ENCODE measurements around the gene BBIP1. TPM values are rescaled to one million over a fixed set of nuclear protein-coding genes. Genes with fewer than 3 reads are reported as not detected.
A peak's percentile ranks its signal among the peaks of the same experiment; 100 is the strongest.

The BBIP1 gene
- total and polyA plus RNA-seq, 10 of the 15 experiments (the other 5 are each of a cell fraction or from before 2014, with no cell fraction given): 13.8 to 40.8 (median 31.3) TPM

DNA sequence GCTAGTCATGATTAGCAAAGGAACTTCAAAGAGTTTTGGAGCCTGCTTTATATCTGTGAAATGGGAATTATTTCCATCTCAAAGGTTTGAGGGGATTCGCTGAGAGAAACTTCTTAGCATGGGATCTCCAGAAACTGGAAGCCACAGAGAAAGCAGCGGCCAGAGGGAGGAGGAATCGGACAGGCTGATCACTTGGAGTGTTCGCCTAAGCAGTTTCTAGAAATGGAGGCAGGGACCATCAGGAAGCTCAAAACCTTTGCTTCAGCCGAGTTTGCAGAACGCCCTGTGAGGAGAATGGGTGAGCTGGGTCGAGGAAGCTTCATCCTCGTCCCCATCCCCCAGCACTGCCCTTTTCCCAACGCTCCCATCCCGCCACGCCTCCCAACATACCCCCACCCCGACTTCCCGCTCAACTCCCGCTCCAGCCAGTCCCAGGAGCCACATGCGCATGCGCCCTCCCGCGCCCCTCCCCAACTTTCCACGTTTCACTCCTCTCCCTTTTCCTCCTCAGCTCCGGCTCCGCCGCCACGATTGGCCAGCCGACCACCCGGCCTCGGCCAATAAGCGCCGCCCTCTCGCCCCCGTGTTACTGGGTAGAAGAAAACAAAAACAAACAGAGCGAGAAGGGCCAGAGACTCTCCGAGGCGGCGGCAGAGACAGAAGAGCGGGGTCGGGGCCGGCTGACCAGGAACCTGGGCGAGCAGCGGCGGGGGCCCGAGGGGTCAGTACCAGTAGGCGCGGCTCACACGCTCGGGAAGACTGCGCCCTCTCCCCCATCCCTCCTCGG lies 47.5 kb downstream of the BBIP1 start, which contains the start of gene PDCD4 (continued):
- TF ChIP-seq SP1 (IDR thresholded peaks at IDR 0.05; ENCODE audit: low read depth, low read length) (no peak), ZNF622 (IDR thresholded peaks at IDR 0.05) (no peak), HDGF (IDR thresholded peaks at IDR 0.05) (peak; percentile 97), CBFB (IDR thresholded peaks at IDR 0.05; ENCODE audit: low read depth) (0 out of 2 replicates have a peak, but pooled peaks have one; percentile 43), ZNF24 (IDR thresholded peaks at IDR 0.05) (no peak), ZNF207 (IDR thresholded peaks at IDR 0.05; ENCODE audit: borderline replicate concordance) (0 out of 2 replicates have a peak, but pooled peaks have one; percentile 53), FOS (IDR thresholded peaks at IDR 0.05; ENCODE audit: borderline replicate concordance, extremely low read depth, insufficient read length) (peak; percentile 22), RELA (IDR thresholded peaks at IDR 0.05; ENCODE audit: borderline replicate concordance, partially characterized antibody) (no peak)

DNA sequence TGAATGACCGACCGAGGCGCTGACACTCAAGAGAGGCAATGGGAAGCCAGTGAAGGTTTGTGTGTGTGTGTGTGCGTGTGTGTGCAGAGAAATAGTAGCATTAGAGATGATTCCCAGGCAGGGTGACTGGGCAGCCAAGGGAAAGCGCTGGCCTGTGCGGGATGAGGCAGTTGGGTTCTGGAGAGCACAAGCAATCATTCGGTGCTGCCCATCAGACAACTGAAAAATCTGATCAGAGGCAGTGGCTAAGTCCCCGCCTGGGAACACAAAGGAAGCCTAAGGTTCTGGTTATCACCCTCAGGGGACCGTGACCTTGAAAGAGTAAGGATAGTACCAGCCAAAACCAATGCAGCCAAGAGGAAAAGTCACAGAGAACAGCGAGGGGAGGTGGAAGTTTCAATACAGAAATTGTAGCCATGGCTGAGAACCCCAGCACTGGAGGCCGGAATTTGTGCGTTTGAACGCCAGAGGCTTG lies 48.1 kb downstream of the BBIP1 start:
- Histone ChIP-seq H4K20me1 (ENCODE audit: control insufficient read depth, insufficient read depth) (no peaks in the 10 kb centered on the region), H3K4me2 (ENCODE audit: control insufficient read depth, insufficient read depth) (peak overlapping the region; percentile 100), H3K79me2 (ENCODE audit: control insufficient read depth, insufficient read depth, low read length) (peaks cover 65% of the 10 kb centered on the region), H3K4me1 (ENCODE audit: control insufficient read depth, insufficient read depth, low read length) (peaks cover 54% of the 10 kb centered on the region), H3K9ac (ENCODE audit: control insufficient read depth, insufficient read depth, low read length) (peak overlapping the region; percentile 94), H3K4me3 (peak overlapping the region; percentile 65), H3K27me3 (replicated peaks in 1 of 2; ENCODE audit: control insufficient read depth in 2 of 2, insufficient read depth in 2 of 2, low read length in 1 of 2) (no peaks in the 10 kb centered on the region), H2AFZ (ENCODE audit: control insufficient read depth, low read depth, low read length) (no peak overlapping the region), H3K27ac (ENCODE audit: control insufficient read depth, insufficient read depth) (peak overlapping the region; percentile 99), H3K9me3 (replicated peaks; ENCODE audit: control insufficient read depth, insufficient read depth, low read length) (no peaks in the 10 kb centered on the region), H3K36me3 (ENCODE audit: control insufficient read depth in 2 of 2, insufficient read depth in 2 of 2, low read length in 1 of 2) (no peaks in the 10 kb centered on the region)
- RAD21 ChIA-PET (ENCODE audit: unreplicated experiment): interaction anchor here (0.9 to 3.2 kb wide), 13 partner anchors 8 to 97 kb away, joined by 3 to 40 read pairs (median 6); partner anchors contain the start of genes BBIP1 and SHOC2
- intact Hi-C loops (cut with micrococcal nuclease; ENCODE audit: unreplicated experiment): loop anchor here (1.0 to 10.0 kb wide), 4 partner anchors 28 to 366 kb away; no protein-coding TSS in a partner anchor
- FAIRE-seq: no peak
- no peak for ATAC-seq
- TF ChIP-seq KDM1A (IDR thresholded peaks at IDR 0.05; ENCODE audit: borderline replicate concordance) (no peak), NFYB (IDR thresholded peaks at IDR 0.05; ENCODE audit: insufficient read depth, low read depth, low read length) (no peak), MLLT1 (IDR thresholded peaks at IDR 0.05) (peak; percentile 67), MXI1 (IDR thresholded peaks at IDR 0.05; ENCODE audit: low read depth, low read length) (no peak), RUNX3 (IDR thresholded peaks at IDR 0.05; ENCODE audit: low read length) (peak; percentile 23; the same call in 1 of the 2 replicates), ZNF24 (IDR thresholded peaks at IDR 0.05) (no peak), ZNF622 (IDR thresholded peaks at IDR 0.05) (no peak)
- 43% methylated on average over 13 of the region's 13 CpGs for WGBS (ENCODE audit: insufficient coverage, insufficient replicate concordance, low lambda C conversion rate, missing lambda C conversion rate)
- SMC1A ChIA-PET (ENCODE audit: uncharacterized antibody, unreplicated experiment): interaction anchor here (0.8 to 3.2 kb wide), 12 partner anchors 11 to 97 kb away, joined by 3 to 29 read pairs (median 6); partner anchors contain the start of gene BBIP1
- POLR2A ChIA-PET: interaction anchor here (0.8 to 1.9 kb wide), 11 partner anchors 8 to 68 kb away, joined by 3 to 24 read pairs (median 7); no protein-coding TSS in a partner anchor
- in situ Hi-C loops (cut with MboI): no loop called here
- no peak for DNase-seq (ENCODE audit: low read depth, low spot score)
- CTCF ChIA-PET: interaction anchor here (1.0 to 1.1 kb wide), 2 partner anchors 10 to 28 kb away, joined by 3 to 5 read pairs; no protein-coding TSS in a partner anchor
- no TSS peak for BruUV-seq (replicated peaks)

Measured in GM12878 (cell line).